Measurements from ENCODE around the gene HIF1A. TPM values are rescaled to one million over a fixed set of nuclear protein-coding genes. Genes with fewer than 3 reads are reported as not detected.

HIF1A gene
- total and polyA plus RNA-seq, 2 donors (not counting 3 experiments of a cell fraction or from before 2014, with no cell fraction given): 58.3 to 179 TPM

- dilution Hi-C loops (cut with MboI; ENCODE audit: extremely low pct_ligation_motif_present, low sequenced_read_pairs): no loop called here
- CTCF ChIA-PET: interaction anchor here (1.5 kb wide), 1 partner anchor 42 kb away, joined by 3 read pairs; no protein-coding TSS in a partner anchor
- no TSS peak for BruUV-seq (replicated peaks)
These were observed 32.6 kb upstream of the HIF1A start for GRCh38 chr14:61662437-61663311.

GRCh38 chr14:61663312-61663979 lies 31.9 kb upstream of the HIF1A start:
- CTCF ChIA-PET: interaction anchor here (1.0 to 1.5 kb wide), 2 partner anchors 16 to 43 kb away, joined by 3 read pairs; no protein-coding TSS in a partner anchor
- no peak for FAIRE-seq
- POLR2A ChIA-PET: no interaction called here
- Histone ChIP-seq H3K9me3 (replicated peaks; ENCODE audit: control insufficient read depth, insufficient read depth, low read length) (no peaks in the 10 kb centered on the region), H3K4me2 (ENCODE audit: insufficient read depth, low read length) (no peak overlapping the region), H2AFZ (ENCODE audit: low read depth, low read length) (no peak overlapping the region), H3K9me1 (replicated peaks; ENCODE audit: control insufficient read depth, extremely low read depth, insufficient read depth, low read length) (no peaks in the 10 kb centered on the region), H4K20me1 (replicated peaks; ENCODE audit: control insufficient read depth, extremely low read depth, insufficient read depth, low read length) (no peaks in the 10 kb centered on the region), H3K79me2 (ENCODE audit: control insufficient read depth, insufficient read depth, low read length) (no peaks in the 10 kb centered on the region), H3K27ac (ENCODE audit: insufficient read depth, low read depth, low read length) (no peak overlapping the region), H3K4me1 (ENCODE audit: control insufficient read depth, extremely low read depth, insufficient read depth, low read length) (peaks cover 36% of the 10 kb centered on the region), H3K9ac (replicated peaks; ENCODE audit: extremely low read depth, insufficient read depth, low read length) (no peak overlapping the region), H3K36me3 (ENCODE audit: control insufficient read depth in 2 of 2, extremely low read depth in 1 of 2, insufficient read depth in 2 of 2, low read length in 2 of 2) (no peaks in the 10 kb centered on the region), H3K27me3 (ENCODE audit: control insufficient read depth in 2 of 2, insufficient read depth in 2 of 2, low read length in 2 of 2) (no peaks in the 10 kb centered on the region), H3K4me3 (replicated peaks in 1 of 3; ENCODE audit: insufficient read depth in 1 of 3, low read depth in 1 of 3, low read length in 3 of 3) (no peak overlapping the region)
- intact Hi-C loops (cut with micrococcal nuclease): no loop called here
- no peak for DNase-seq (ENCODE audit: low read depth, low spot score)
- TF ChIP-seq POLR2A (IDR thresholded peaks at IDR 0.05; ENCODE audit: low read depth, low read length) (no peak), MAX (IDR thresholded peaks at IDR 0.05; ENCODE audit: insufficient read depth, insufficient read length) (no peak), POLR2AphosphoS5 (IDR thresholded peaks at IDR 0.05; ENCODE audit: insufficient read depth, low read depth, low read length) (no peak), GATA2 (IDR thresholded peaks at IDR 0.05; ENCODE audit: insufficient read depth, insufficient read length, low read depth, low read length) (no peak), CTCF (IDR thresholded peaks at IDR 0.05; ENCODE audit: extremely low read depth in 1 of 2, insufficient read depth in 1 of 2, low read depth in 1 of 2, low read length in 2 of 2) (no peak), EZH2 (IDR thresholded peaks at IDR 0.05; ENCODE audit: borderline replicate concordance, low read depth, low read length, severe bottlenecking) (no peak), FOS (IDR thresholded peaks at IDR 0.05; ENCODE audit: borderline replicate concordance, insufficient read depth, low read length) (no peak), JUN (IDR thresholded peaks at IDR 0.05; ENCODE audit: borderline replicate concordance, insufficient read depth, insufficient read length, low read depth) (no peak), MYC (IDR thresholded peaks at IDR 0.05; ENCODE audit: low read depth, low read length) (no peak)
- BruUV-seq (replicated peaks): no TSS peak
- dilution Hi-C loops (cut with MboI; ENCODE audit: extremely low pct_ligation_motif_present, low sequenced_read_pairs): no loop called here

More at GRCh38 chr14:61662437-61663311, 32.6 kb upstream of the HIF1A start:
- POLR2A ChIA-PET: no interaction called here
- no peak overlapping the region for H3K4me3 ChIP-seq (replicated peaks in 1 of 3; ENCODE audit: insufficient read depth in 1 of 3, low read depth in 1 of 3, low read length in 3 of 3)
- H3K79me2 ChIP-seq (ENCODE audit: control insufficient read depth, insufficient read depth, low read length): no peaks in the 10 kb centered on the region
- H3K9ac ChIP-seq (replicated peaks; ENCODE audit: extremely low read depth, insufficient read depth, low read length): peak overlapping the region; percentile 30
- peak overlapping the region; percentile 66 for H3K27ac ChIP-seq (ENCODE audit: insufficient read depth, low read depth, low read length)
- H3K4me1 ChIP-seq (ENCODE audit: control insufficient read depth, extremely low read depth, insufficient read depth, low read length): peaks cover 29% of the 10 kb centered on the region
- H3K36me3 ChIP-seq (ENCODE audit: control insufficient read depth in 2 of 2, extremely low read depth in 1 of 2, insufficient read depth in 2 of 2, low read length in 2 of 2): no peaks in the 10 kb centered on the region
- no peaks in the 10 kb centered on the region for H4K20me1 ChIP-seq (replicated peaks; ENCODE audit: control insufficient read depth, extremely low read depth, insufficient read depth, low read length)
- H3K9me1 ChIP-seq (replicated peaks; ENCODE audit: control insufficient read depth, extremely low read depth, insufficient read depth, low read length): no peaks in the 10 kb centered on the region
- H3K9me3 ChIP-seq (replicated peaks; ENCODE audit: control insufficient read depth, insufficient read depth, low read length): no peaks in the 10 kb centered on the region
- DNase-seq (ENCODE audit: low read depth, low spot score) (peak; percentile 49), FAIRE-seq (peak; percentile 80)
- peak overlapping the region; percentile 67 for H2AFZ ChIP-seq (ENCODE audit: low read depth, low read length)
- TF ChIP-seq GATA2 (IDR thresholded peaks at IDR 0.05; ENCODE audit: insufficient read depth, insufficient read length, low read depth, low read length) (no peak), JUN (IDR thresholded peaks at IDR 0.05; ENCODE audit: borderline replicate concordance, insufficient read depth, insufficient read length, low read depth) (peak; percentile 21), FOS (IDR thresholded peaks at IDR 0.05; ENCODE audit: borderline replicate concordance, insufficient read depth, low read length) (peak; percentile 46)
- intact Hi-C loops (cut with micrococcal nuclease): loop anchor here (1.0 kb wide), 1 partner anchor 9 kb away; no protein-coding TSS in a partner anchor
- H3K4me2 ChIP-seq (ENCODE audit: insufficient read depth, low read length): peak overlapping the region; percentile 55
- no peaks in the 10 kb centered on the region for H3K27me3 ChIP-seq (ENCODE audit: control insufficient read depth in 2 of 2, insufficient read depth in 2 of 2, low read length in 2 of 2)
